Glomerular endothelial cell (primary cell): Measurements from ENCODE around the gene LRRC17. TPM values are rescaled to one million over a fixed set of nuclear protein-coding genes. Genes with fewer than 3 reads are reported as not detected.
A peak's percentile ranks its signal among the peaks of the same experiment; 100 is the strongest.

Experiments used
- DNase-seq: peaks from one replicate; pipeline ENCODE4 v3.0.0-alpha.2; 2011; ENCODE audit warnings: low read depth, low spot score; ENCODE audit errors: extremely low read depth
- total RNA-seq: library from RNA; depleted of rRNA; stranded (reverse); fragments of >200 nt; gene quantifications from 2 replicates; pipeline ENCODE4 v1.2.3, GENCODE V29; 2015

LRRC17 gene
- total RNA-seq, 1 donor from 2014 or later = 34.6 TPM

- DNase-seq = no peak
These were observed 70.8 kb downstream of the LRRC17 start for GRCh38 chr7:102983602-102984001.

GRCh38 chr7:102985176-102985783 lies 72.5 kb downstream of the LRRC17 start:
- no peak for DNase-seq

- DNase-seq = no peak
These were observed 75.3 kb downstream of the LRRC17 start for GRCh38 chr7:102988088-102988487.

GRCh38 chr7:102988631-102989560 lies 76.1 kb downstream of the LRRC17 start:
- DNase-seq = no peak

DNA sequence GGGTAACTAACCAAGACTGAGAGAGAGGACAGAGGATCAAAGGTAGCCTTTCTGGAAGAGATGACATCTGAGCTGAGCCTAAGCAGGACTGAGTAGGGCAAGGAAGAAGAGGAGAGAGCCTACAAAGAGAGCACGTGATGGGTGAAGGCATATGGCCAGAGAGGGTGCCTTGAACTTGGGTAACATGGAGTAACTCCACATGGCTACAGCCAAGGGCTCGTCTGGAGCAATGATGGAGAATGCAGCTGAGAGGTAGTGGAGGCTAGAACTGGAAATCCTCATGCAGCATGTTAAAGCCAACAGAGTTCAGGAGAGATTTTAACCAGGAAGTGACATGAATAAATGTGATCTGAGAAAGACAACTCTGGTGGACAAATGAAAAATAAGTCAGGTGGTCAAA lies 77.8 kb downstream of the LRRC17 start:
- no peak for DNase-seq

- no peak for DNase-seq
These were observed 78.3 kb downstream of the LRRC17 start for GRCh38 chr7:102991077-102991539.

DNA sequence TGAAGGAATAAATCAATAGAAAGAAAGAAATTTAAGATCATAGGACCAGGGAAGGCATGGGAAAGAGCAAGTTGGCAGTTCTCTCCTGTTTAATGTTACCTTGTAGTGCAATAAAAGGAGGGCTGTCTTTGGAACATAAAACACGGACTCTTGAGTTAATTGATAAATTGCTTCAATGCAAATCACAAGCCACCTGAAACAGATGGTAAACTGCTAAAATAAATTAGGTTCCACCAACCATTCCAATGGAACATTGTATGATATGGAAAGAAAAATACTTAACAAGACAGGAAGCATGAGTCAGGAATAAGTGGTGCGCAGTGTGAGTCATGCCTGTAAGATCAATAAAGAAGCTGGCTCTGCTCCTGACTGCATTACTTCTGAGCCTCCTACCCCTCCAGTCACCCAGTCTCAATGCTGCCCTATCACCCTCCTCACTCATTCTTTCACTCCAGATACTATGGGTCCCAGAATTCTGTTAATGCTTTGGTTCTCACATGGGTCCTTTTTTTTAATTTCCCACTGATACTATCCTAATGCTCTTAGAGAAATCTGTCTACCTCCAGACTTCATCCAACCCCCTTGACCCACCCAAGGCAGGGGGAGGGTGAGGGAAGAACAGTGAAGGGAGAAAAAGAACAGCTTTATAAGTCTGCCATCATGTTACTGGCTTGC lies 78.9 kb downstream of the LRRC17 start:
- DNase-seq = peak; percentile 90

DNA sequence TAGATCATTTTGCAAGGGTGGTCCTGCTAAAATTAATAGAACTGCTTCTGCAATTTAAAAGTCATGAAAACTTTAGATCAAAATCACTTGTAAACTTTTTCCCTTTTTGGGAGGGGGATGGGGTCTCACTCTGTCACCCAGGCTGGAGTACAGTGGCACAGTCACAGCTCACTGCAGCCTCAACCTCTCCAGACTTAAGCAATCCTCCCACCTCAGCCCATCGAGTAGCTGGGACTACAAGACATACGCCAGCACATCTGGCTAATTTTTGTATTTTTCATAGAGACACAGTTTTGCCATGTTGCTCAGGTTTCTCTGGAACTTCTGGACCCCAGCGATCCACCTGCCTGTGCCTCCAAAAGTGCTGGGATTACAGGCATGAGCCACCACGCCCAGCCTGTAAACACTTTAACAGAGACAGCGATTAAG lies 79.7 kb downstream of the LRRC17 start:
- no peak for DNase-seq

DNA sequence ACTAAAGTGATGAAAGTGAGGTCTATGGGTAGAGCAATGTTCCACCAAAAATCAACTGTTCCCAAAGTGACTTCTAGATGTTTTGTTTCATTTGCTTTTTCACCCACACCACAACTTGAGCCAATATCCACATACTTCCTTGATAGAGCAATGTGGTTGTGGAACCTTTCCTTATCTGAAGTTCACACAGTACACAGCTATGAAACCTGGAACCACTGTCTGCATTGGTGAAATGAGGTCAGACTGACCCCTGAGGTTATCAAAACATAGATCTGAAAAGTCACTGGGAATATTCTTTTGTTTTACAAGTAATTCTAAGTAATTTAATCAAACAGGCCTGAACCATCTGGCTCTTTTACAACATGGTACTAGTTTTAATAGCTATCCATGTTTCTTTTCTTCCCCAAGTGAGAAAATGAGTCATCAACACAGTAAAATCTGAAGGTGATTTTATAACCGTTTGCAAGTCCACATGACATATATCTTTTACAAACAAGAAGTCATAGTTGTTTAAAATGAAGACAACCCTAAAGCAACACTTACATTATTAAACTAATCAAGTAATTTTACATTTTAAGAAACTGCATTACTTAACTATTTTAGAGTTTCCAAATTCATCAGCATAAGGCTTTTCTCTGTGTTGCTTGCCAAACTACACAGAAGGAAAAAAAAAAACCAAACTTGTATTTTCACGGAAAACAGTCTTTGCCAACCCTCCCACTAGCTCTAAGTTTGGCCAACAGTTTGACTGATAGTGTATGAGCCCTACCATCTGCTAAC lies 80.3 kb downstream of the LRRC17 start:
- DNase-seq = peak; percentile 98

- DNase-seq = no peak
These were observed 80.9 kb downstream of the LRRC17 start for GRCh38 chr7:102993718-102994029.

- DNase-seq = no peak
These were observed 81.8 kb downstream of the LRRC17 start for GRCh38 chr7:102994567-102994966.

Other genes starting within 250 kb of the LRRC17 start
- gene POLR2J2, start 241.3 kb upstream of the LRRC17 start, total RNA-seq = 1.8 and 6.1 TPM in 2 replicates
- 4.6 and 8.9 TPM in 2 replicates for gene FAM185A, start 164.0 kb upstream of the LRRC17 start, total RNA-seq
- 0.39 and 2.2 TPM in 2 replicates for gene FBXL13, start 161.8 kb downstream of the LRRC17 start, total RNA-seq
- 22.1 and 28.6 TPM in 2 replicates for gene ARMC10, start 162.1 kb downstream of the LRRC17 start, total RNA-seq
- gene NAPEPLD, start 236.1 kb downstream of the LRRC17 start, total RNA-seq = 3.3 and 4.7 TPM in 2 replicates